Endothelial cell of umbilical vein (primary cell): ENCODE measurements around the gene PSMD14. TPM values are rescaled to one million over a fixed set of nuclear protein-coding genes. Genes with fewer than 3 reads are reported as not detected.

Experiments used
- BruUV-seq: library from RNA; stranded (reverse); fragments of 400-500 nt; replicated peaks from 2 replicates; lab custom pipeline; 2021; lab: Mats Ljungman, UMichigan
- CTCF ChIA-PET: fragments of 300-600, 350-600 bp; sonication (Branson Sonifier 250); formaldehyde crosslinking; loops from one replicate; lab custom pipeline; 2021; ENCODE audit warnings: antibody characterized with exemption, inconsistent platforms; lab: Charles Lee
- POLR2A ChIA-PET: fragments of 300-600, 350-600 bp; sonication (Branson Sonifier 250); formaldehyde crosslinking; loops from one replicate; lab custom pipeline; 2021; ENCODE audit warnings: antibody characterized with exemption, inconsistent platforms; lab: Charles Lee
- DNase-seq: peaks from one replicate; pipeline ENCODE4 v3.0.0-alpha.2; 2011; ENCODE audit warnings: low read depth, low spot score
- FAIRE-seq: peaks from 2 replicates; lab custom pipeline; 2011; peaks lifted over from hg19 to GRCh38; lab: Jason Lieb, UNC
- H2AFZ ChIP-seq: 2 replicates; pipeline ENCODE4 v1.6.0; 2012; ENCODE audit warnings: low read depth, low read length, control low read depth, inconsistent platforms
- H3K27ac ChIP-seq: 2 replicates; pipeline ENCODE4 v1.5.1; 2011; ENCODE audit warnings: low read depth, mild to moderate bottlenecking, control low read depth, low read length, moderate library complexity; ENCODE audit not compliant: insufficient read depth
- H3K27me3 ChIP-seq, 2 experiments: 2 replicates each; pipeline versions ENCODE4 v1.6.0 to v1.6.1; 2011; ENCODE audit warnings: low read length in 2 of 2, mixed read lengths in 1 of 2; ENCODE audit not compliant: control insufficient read depth in 2 of 2, insufficient read depth in 2 of 2
- H3K36me3 ChIP-seq, 2 experiments: 2 replicates in 1 of 2; 3 replicates in 1 of 2; pipeline ENCODE4 v1.5.1; 2011; ENCODE audit warnings: low read length in 2 of 2, mild to moderate bottlenecking in 1 of 2, moderate library complexity in 1 of 2; ENCODE audit not compliant: control insufficient read depth in 2 of 2, insufficient read depth in 2 of 2; ENCODE audit errors: extremely low read depth in 1 of 2
- H3K4me1 ChIP-seq: 3 replicates; pipeline ENCODE4 v1.5.1; 2011; ENCODE audit warnings: mild to moderate bottlenecking, low read length; ENCODE audit not compliant: control insufficient read depth, insufficient read depth; ENCODE audit errors: extremely low read depth
- H3K4me2 ChIP-seq: 2 replicates; pipeline ENCODE4 v1.6.1; 2011; ENCODE audit warnings: low read length, control low read depth, mixed read lengths; ENCODE audit not compliant: insufficient read depth
- H3K4me3 ChIP-seq, 3 experiments: fragments of 200-600 bp in 1 of 3; sonication (generic), shearing (Covaris generic) in 1 of 3; replicated peaks in 1 of 3; 2 replicates each; pipeline ENCODE4 v1.5.1; 2011 to 2016; ENCODE audit warnings: control low read depth in 3 of 3, low read length in 3 of 3, mild to moderate bottlenecking in 2 of 3, inconsistent platforms in 1 of 3, low read depth in 1 of 3, moderate library complexity in 1 of 3; ENCODE audit not compliant: insufficient read depth in 1 of 3
- H3K79me2 ChIP-seq: 2 replicates; pipeline ENCODE4 v1.6.0; 2012; ENCODE audit warnings: low read length, inconsistent platforms; ENCODE audit not compliant: control insufficient read depth, insufficient read depth
- H3K9ac ChIP-seq: replicated peaks from 2 replicates; pipeline ENCODE3; 2011; ENCODE audit warnings: low read length, control low read depth; ENCODE audit not compliant: insufficient read depth; ENCODE audit errors: extremely low read depth
- H3K9me1 ChIP-seq: replicated peaks from 3 replicates; pipeline ENCODE4 v1.6.0; 2011; ENCODE audit warnings: mild to moderate bottlenecking, low read length; ENCODE audit not compliant: control insufficient read depth, insufficient read depth; ENCODE audit errors: extremely low read depth
- H3K9me3 ChIP-seq: replicated peaks from 2 replicates; pipeline ENCODE4 v1.5.1; 2012; ENCODE audit warnings: low read length, inconsistent platforms; ENCODE audit not compliant: control insufficient read depth, insufficient read depth
- H4K20me1 ChIP-seq: replicated peaks from 2 replicates; pipeline ENCODE3; 2011; ENCODE audit warnings: mild to moderate bottlenecking, low read length; ENCODE audit not compliant: control insufficient read depth, insufficient read depth; ENCODE audit errors: extremely low read depth
- EZH2 ChIP-seq: IDR thresholded peaks from 2 replicates; pipeline ENCODE4 v1.6.1; 2012; ENCODE audit warnings: borderline replicate concordance, low read depth, mild to moderate bottlenecking, moderate library complexity, low read length, inconsistent platforms; ENCODE audit not compliant: severe bottlenecking
- MYC ChIP-seq: IDR thresholded peaks from one replicate; pipeline ENCODE4 v1.6.1; 2011; ENCODE audit warnings: mild to moderate bottlenecking, low read depth, low read length
- POLR2AphosphoS5 ChIP-seq: IDR thresholded peaks from 2 replicates; pipeline ENCODE4 v1.6.1; 2012; ENCODE audit warnings: low read depth, mild to moderate bottlenecking, control low read depth, low read length, moderate library complexity; ENCODE audit not compliant: insufficient read depth
- dilution Hi-C: fragments of 300-500 bp; cut with MboI; formaldehyde crosslinking; loops from one replicate; pipeline ENCODE4 v1.15.0; 2019; ENCODE audit warnings: low sequenced_read_pairs; ENCODE audit not compliant: extremely low pct_ligation_motif_present
- intact Hi-C: fragments of 100-400 bp; cut with micrococcal nuclease; formaldehyde crosslinking; loops from one replicate; pipeline ENCODE4 v1.10.0; 2022
- polyA plus RNA-seq, 4 experiments: library from polyadenylated mRNA; depleted of rRNA in 3 of 4; stranded (reverse) in 3 of 4; unstranded in 1 of 4; fragments of >200 nt; gene quantifications; 2 replicates each; pipeline versions ENCODE4 v1.2.1 to v1.2.3, GENCODE V29; 2011 to 2012; ENCODE audit warnings: missing spikeins in 1 of 4
- total RNA-seq: library from RNA; stranded (reverse); gene quantifications from 2 replicates; pipeline ENCODE4 v1.2.3, GENCODE V29; 2021

The PSMD14 gene
- total and polyA plus RNA-seq, 2 donors (not counting 3 experiments of a cell fraction or from before 2014, with no cell fraction given) = 47.6 to 85.4 TPM

DNA sequence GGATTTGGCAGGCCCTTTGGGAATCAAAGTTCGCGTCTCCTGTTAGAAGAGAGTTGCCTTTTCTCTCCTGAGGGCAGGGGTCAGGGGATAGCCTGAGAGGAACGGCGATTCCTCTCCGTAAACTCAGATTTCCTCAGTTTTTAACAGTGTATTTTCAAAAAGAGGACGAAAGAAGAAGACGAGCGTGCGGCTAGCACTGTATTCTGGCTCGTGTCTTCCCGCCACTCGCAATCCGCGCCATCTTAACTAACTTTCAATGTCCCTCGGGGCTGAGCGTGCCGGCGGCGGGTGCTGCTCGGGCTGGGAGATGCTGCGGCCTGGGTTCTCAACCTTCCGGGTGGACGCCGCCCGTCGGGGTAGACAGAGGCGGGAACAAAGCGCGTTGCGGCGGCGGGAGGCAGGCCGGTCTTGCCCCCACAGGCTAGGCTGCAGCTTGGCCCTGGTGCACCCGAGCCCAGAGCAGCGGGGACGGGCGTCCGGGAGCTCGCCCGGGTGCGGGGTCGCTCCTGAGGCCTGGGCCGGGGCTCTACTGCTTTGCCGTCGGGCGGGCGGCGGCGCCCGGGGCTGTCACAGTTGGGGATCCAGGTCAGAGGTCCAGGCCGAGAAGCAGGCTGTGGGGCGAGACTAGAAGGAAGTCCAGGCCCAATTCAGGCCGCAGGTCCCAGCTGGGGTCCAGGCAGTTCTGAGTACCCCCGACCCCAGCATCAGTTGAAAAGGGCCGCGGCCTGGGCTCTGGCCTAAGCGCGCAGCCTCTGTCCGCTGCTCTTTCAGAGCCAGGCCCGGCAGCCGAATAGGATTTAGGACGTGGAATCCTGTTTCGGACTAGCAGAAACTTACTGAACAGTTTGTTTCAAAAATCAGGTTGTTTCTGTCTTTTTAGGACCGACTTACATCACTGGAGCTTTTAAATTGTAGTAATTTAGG, 119.7 kb downstream of the PSMD14 start:
- TF ChIP-seq POLR2AphosphoS5 (no peak), EZH2 (peak; percentile 99)
- Histone ChIP-seq H2AFZ (no peak overlapping the region), H3K27me3 (peaks cover 66 to 100% of the 10 kb centered on the region in 2 experiments), H3K4me2 (no peak overlapping the region), H3K36me3 (no peaks in the 10 kb centered on the region), H3K9ac (no peak overlapping the region), H3K9me1 (no peaks in the 10 kb centered on the region), H4K20me1 (no peaks in the 10 kb centered on the region), H3K79me2 (no peaks in the 10 kb centered on the region), H3K27ac (no peak overlapping the region), H3K9me3 (no peaks in the 10 kb centered on the region), H3K4me1 (peaks cover 5% of the 10 kb centered on the region), H3K4me3 (no peak overlapping the region)
- ChIA-PET CTCF (interaction anchor here (0.7 to 1.0 kb wide), 3 partner anchors 12 to 518 kb away, joined by 3 to 4 read pairs (median 4); partner anchors contain the start of gene TBR1), POLR2A (interaction anchor here (0.7 kb wide), 1 partner anchor 14 kb away, joined by 3 read pairs; no protein-coding TSS in a partner anchor)
- DNase-seq (no peak), FAIRE-seq (no peak)
- dilution Hi-C loops = no loop called here
- intact Hi-C loops = loop anchor here (1.0 to 5.0 kb wide), 2 partner anchors 518 to 699 kb away; no protein-coding TSS in a partner anchor
- no TSS peak for BruUV-seq

DNA sequence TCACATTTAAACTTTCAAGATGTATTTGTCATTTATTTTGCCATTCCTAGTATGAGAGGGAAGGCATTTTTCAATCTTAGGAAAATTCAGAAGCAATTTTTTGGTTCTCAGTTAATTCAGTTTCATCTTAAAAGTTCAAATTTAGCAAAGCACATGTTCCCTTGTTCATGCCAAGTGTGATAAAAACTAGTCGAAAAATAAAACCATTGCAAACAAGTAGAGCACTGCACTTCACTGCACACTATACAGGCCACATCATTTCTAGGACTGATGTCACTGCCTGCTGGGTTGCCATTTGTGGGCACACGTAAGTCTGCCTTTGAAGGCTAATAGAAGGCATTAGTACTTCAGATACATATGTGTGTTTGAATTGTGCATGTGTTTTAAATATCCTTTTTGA, 122.2 kb downstream of the PSMD14 start:
- Histone ChIP-seq H3K27ac (no peak overlapping the region), H3K4me2 (no peak overlapping the region), H2AFZ (no peak overlapping the region), H3K36me3 (no peaks in the 10 kb centered on the region), H3K9me1 (no peaks in the 10 kb centered on the region), H3K9ac (no peak overlapping the region), H3K9me3 (no peaks in the 10 kb centered on the region), H4K20me1 (no peaks in the 10 kb centered on the region), H3K4me3 (no peak overlapping the region), H3K27me3 (peaks cover 55 to 93% of the 10 kb centered on the region in 2 experiments), H3K79me2 (no peaks in the 10 kb centered on the region), H3K4me1 (no peaks in the 10 kb centered on the region)
- BruUV-seq = no TSS peak
- CTCF ChIA-PET = interaction anchor here (1.8 kb wide), 1 partner anchor 10 kb away, joined by 4 read pairs; no protein-coding TSS in a partner anchor
- no peak for TF ChIP-seq POLR2AphosphoS5
- no peak for TF ChIP-seq EZH2
- no peak for TF ChIP-seq MYC
- no peak for FAIRE-seq
- intact Hi-C loops (no loop called here), dilution Hi-C loops (no loop called here)
- no peak for DNase-seq
- POLR2A ChIA-PET = no interaction called here
